NCI-H1105 (cell line): Measurements from ENCODE around the gene KCNIP1.
A peak's percentile ranks its signal among the peaks of the same experiment; 100 is the strongest.

Experiments used
- DNase-seq: peaks from one replicate; lab custom pipeline; 2025; lab: John Stamatoyannopoulos, UW

KCNIP1 gene

GRCh38 chr5:170563824-170564567 lies 60.2 kb downstream of the KCNIP1 start:
- no peak for DNase-seq

- no peak for DNase-seq
These were observed 61.3 kb downstream of the KCNIP1 start for GRCh38 chr5:170565072-170565471.

- DNase-seq, result no peak
These were observed 65.3 kb downstream of the KCNIP1 start for GRCh38 chr5:170569101-170569500.

GRCh38 chr5:170570476-170570875 lies 66.7 kb downstream of the KCNIP1 start:
- DNase-seq, result peak; percentile 17

GRCh38 chr5:170571281-170571731 lies 67.5 kb downstream of the KCNIP1 start:
- no peak for DNase-seq

GRCh38 chr5:170571875-170572852 lies 68.3 kb downstream of the KCNIP1 start:
- no peak for DNase-seq

GRCh38 chr5:170573114-170573513 lies 69.3 kb downstream of the KCNIP1 start:
- DNase-seq, result no peak

GRCh38 chr5:170573660-170574059 lies 69.8 kb downstream of the KCNIP1 start:
- no peak for DNase-seq

- no peak for DNase-seq
These were observed 73.0 kb downstream of the KCNIP1 start for GRCh38 chr5:170576602-170577535.

GRCh38 chr5:170579601-170580000 lies 75.8 kb downstream of the KCNIP1 start:
- DNase-seq, result no peak

GRCh38 chr5:170581211-170581610 lies 77.4 kb downstream of the KCNIP1 start:
- no peak for DNase-seq

GRCh38 chr5:170582644-170583330 lies 79.0 kb downstream of the KCNIP1 start:
- DNase-seq, result no peak

GRCh38 chr5:170584003-170584402 lies 80.2 kb downstream of the KCNIP1 start:
- no peak for DNase-seq

- no peak for DNase-seq
These were observed 80.7 kb downstream of the KCNIP1 start for GRCh38 chr5:170584450-170585058.

- no peak for DNase-seq
These were observed 81.6 kb downstream of the KCNIP1 start for GRCh38 chr5:170585273-170585948.

- DNase-seq, result no peak
These were observed 84.0 kb downstream of the KCNIP1 start for GRCh38 chr5:170587808-170588207.

GRCh38 chr5:170589643-170590042 lies 85.8 kb downstream of the KCNIP1 start:
- no peak for DNase-seq

GRCh38 chr5:170590566-170590965 lies 86.7 kb downstream of the KCNIP1 start:
- DNase-seq, result no peak

- no peak for DNase-seq
These were observed 87.2 kb downstream of the KCNIP1 start for GRCh38 chr5:170591054-170591453.

- DNase-seq, result no peak
These were observed 92.7 kb downstream of the KCNIP1 start for GRCh38 chr5:170596482-170597044.
